A549 (cell line): ENCODE data around the gene ZNF32. TPM values are rescaled to one million over a fixed set of nuclear protein-coding genes. Genes with fewer than 3 reads are reported as not detected.

ENCODE experiments used
- ATAC-seq, 2 experiments: fragments of 200-7000 bp in 1 of 2; fragments of >200 bp in 1 of 2; cut with Nextera tagmentation in 1 of 2; cut with Tn5 transposase in 1 of 2; 3 replicates each; pipeline versions ENCODE4 v1.8.0 to v1.9.1; 2018 to 2020; ENCODE audit warnings: mild to moderate bottlenecking in 1 of 2, moderate library complexity in 1 of 2
- CTCF ChIA-PET: fragments of 300-600 bp; sonication (Branson Sonifier 250); formaldehyde crosslinking; extraction: SDS; loops from one replicate; lab custom pipeline; 2021; ENCODE audit warnings: antibody characterized with exemption, inconsistent platforms; lab: Yijun Ruan, JAX
- POLR2A ChIA-PET: fragments of 350-600 bp; formaldehyde crosslinking; extraction: SDS; loops from one replicate; lab custom pipeline; 2021; ENCODE audit warnings: antibody characterized with exemption, inconsistent platforms; lab: Yijun Ruan, JAX
- DNase-seq, 2 experiments: peaks; one replicate each; pipeline versions ENCODE4 v3.0.0 to v3.0.0-alpha.2; 2011 to 2016; ENCODE audit warnings: low read depth in 1 of 2, low spot score in 1 of 2
- FAIRE-seq: peaks from 2 replicates; lab custom pipeline; 2011; peaks lifted over from hg19 to GRCh38; lab: Jason Lieb, UNC
- H3K27ac ChIP-seq, 2 experiments: fragments of >200 bp; sonication (Bioruptor Twin); formaldehyde crosslinking; 3 replicates each; pipeline ENCODE4 v1.5.1; 2016 to 2017
- H3K4me1 ChIP-seq: fragments of >200 bp; sonication (Bioruptor Twin); formaldehyde crosslinking; 3 replicates; pipeline ENCODE4 v1.6.1; 2016
- H3K4me2 ChIP-seq: fragments of >200 bp; sonication (Bioruptor Twin); formaldehyde crosslinking; 3 replicates; pipeline ENCODE4 v1.6.1; 2016
- H3K4me3 ChIP-seq: fragments of >200 bp; sonication (Bioruptor Twin); formaldehyde crosslinking; 3 replicates; pipeline ENCODE4 v1.5.1; 2016
- H3K9me3 ChIP-seq: fragments of >200 bp; sonication (Bioruptor Twin); formaldehyde crosslinking; 3 replicates; pipeline ENCODE4 v1.6.1; 2016
- CBX8 ChIP-seq: fragments of 200-600 bp; sonication (generic); IDR thresholded peaks from 2 replicates; pipeline ENCODE4 v1.6.1; 2016
- EHF ChIP-seq: fragments of 250-450 bp; sonication (Bioruptor Pico); IDR thresholded peaks from 2 replicates; pipeline ENCODE4 v1.5.0; 2020; ENCODE audit warnings: mild to moderate bottlenecking
- EP300 ChIP-seq, 2 experiments: fragments of >200 bp; sonication (Bioruptor Twin); formaldehyde crosslinking; IDR thresholded peaks; 2 replicates in 1 of 2; 3 replicates in 1 of 2; pipeline ENCODE4 v1.6.1; 2016 to 2017
- HOXA7 ChIP-seq: fragments of 250-450 bp; sonication (Bioruptor Pico); IDR thresholded peaks from 2 replicates; pipeline ENCODE4 v1.5.0; 2020; ENCODE audit warnings: mild to moderate bottlenecking, moderate library complexity
- JUN ChIP-seq, 2 experiments: fragments of >200 bp; sonication (Bioruptor Twin); formaldehyde crosslinking; IDR thresholded peaks; 2 replicates in 1 of 2; 3 replicates in 1 of 2; pipeline ENCODE4 v1.6.1; 2016 to 2017
- MAFK ChIP-seq: fragments of 450-650 bp; IDR thresholded peaks from 2 replicates; pipeline ENCODE4 v1.6.1; 2014; ENCODE audit not compliant: partially characterized antibody
- MYC ChIP-seq: IDR thresholded peaks from 2 replicates; pipeline ENCODE4 v1.6.1; 2012; ENCODE audit warnings: mild to moderate bottlenecking, inconsistent platforms, low read length, improper control_type of control experiment, borderline replicate concordance
- NFE2L2 ChIP-seq: fragments of 150-350 bp; conservative IDR thresholded peaks from 2 replicates; pipeline ENCODE4 v1.6.1; 2014; ENCODE audit warnings: low read length
- NPAS2 ChIP-seq: fragments of 250-450 bp; sonication (Bioruptor Pico); IDR thresholded peaks from 2 replicates; pipeline ENCODE4 v1.8.0; 2022; ENCODE audit warnings: mild to moderate bottlenecking, moderate library complexity, borderline replicate concordance
- PHF8 ChIP-seq: fragments of 200-600 bp; sonication (generic); IDR thresholded peaks from 2 replicates; pipeline ENCODE4 v1.6.1; 2016; ENCODE audit warnings: low read depth, mild to moderate bottlenecking, antibody characterized with exemption, moderate library complexity, borderline replicate concordance
- POLR2A ChIP-seq: IDR thresholded peaks from 2 replicates; pipeline ENCODE4 v1.6.1; 2012; ENCODE audit warnings: mild to moderate bottlenecking, low read length
- RARB ChIP-seq: fragments of 250-450 bp; sonication (Bioruptor Pico); IDR thresholded peaks from 2 replicates; pipeline ENCODE4 v1.8.0; 2021; ENCODE audit warnings: mild to moderate bottlenecking, moderate library complexity
- RCOR1 ChIP-seq: fragments of 150-350 bp; IDR thresholded peaks from 2 replicates; pipeline ENCODE4 v1.6.1; 2014; ENCODE audit warnings: antibody characterized with exemption, low read length, low read depth
- SREBF2 ChIP-seq: fragments of 450-650 bp; IDR thresholded peaks from 2 replicates; pipeline ENCODE4 v1.6.1; 2014; ENCODE audit warnings: mild to moderate bottlenecking, moderate library complexity
- ZC3H11A ChIP-seq: fragments of 450-650 bp; IDR thresholded peaks from 2 replicates; pipeline ENCODE4 v1.6.1; 2014; ENCODE audit warnings: antibody characterized with exemption, mild to moderate bottlenecking
- ZSCAN20 ChIP-seq: fragments of 250-450 bp; sonication (Bioruptor Pico); IDR thresholded peaks from 2 replicates; pipeline ENCODE4 v1.8.0; 2022; ENCODE audit warnings: mild to moderate bottlenecking, moderate library complexity
- WGBS: methylation state at CpG from one replicate; pipeline ENCODE4 v1.1.6; 2017; ENCODE audit errors: missing lambda C conversion rate; 5-methylcytosine and 5-hydroxymethylcytosine counted together
- polyA minus RNA-seq: library from RNA; depleted of rRNA, polyadenylated mRNA; stranded (reverse); fragments of >200 nt; gene quantifications from 2 replicates; pipeline ENCODE4 v1.2.3, GENCODE V29; 2011; rRNA and poly(A)+ RNA removed
- polyA plus RNA-seq, 4 experiments: library from polyadenylated mRNA; depleted of rRNA in 3 of 4; stranded (reverse); fragments of >200 nt; fragmentation: RNase III in 1 of 4; extraction: RNeasy Plus Mini Kit Qiagen cat#74134 plus additional on column Dnase treatment in 1 of 4; gene quantifications; 2 replicates in 3 of 4; 3 replicates in 1 of 4; pipeline ENCODE4 v1.2.3, GENCODE V29; 2011 to 2017
- TF ChIP-seq, protein P1 (sequence below): IDR thresholded peaks from 2 replicates; pipeline ENCODE4 v1.6.1; 2012
- TF ChIP-seq, protein P2 (sequence below): IDR thresholded peaks from 2 replicates; pipeline ENCODE4 v1.6.1; 2012; ENCODE audit warnings: low read depth, borderline replicate concordance
- TF ChIP-seq, protein P3 (sequence below): fragments of 450-650 bp; IDR thresholded peaks from 2 replicates; pipeline ENCODE4 v1.6.1; 2014; ENCODE audit warnings: antibody characterized with exemption
- TF ChIP-seq, protein P4 (sequence below): fragments of >200 bp; sonication (Bioruptor Twin); formaldehyde crosslinking; IDR thresholded peaks from 2 replicates; pipeline ENCODE4 v1.6.1; 2016

Gene ZNF32, protein sequence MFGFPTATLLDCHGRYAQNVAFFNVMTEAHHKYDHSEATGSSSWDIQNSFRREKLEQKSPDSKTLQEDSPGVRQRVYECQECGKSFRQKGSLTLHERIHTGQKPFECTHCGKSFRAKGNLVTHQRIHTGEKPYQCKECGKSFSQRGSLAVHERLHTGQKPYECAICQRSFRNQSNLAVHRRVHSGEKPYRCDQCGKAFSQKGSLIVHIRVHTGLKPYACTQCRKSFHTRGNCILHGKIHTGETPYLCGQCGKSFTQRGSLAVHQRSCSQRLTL
- polyA plus RNA-seq (2011; rRNA removed), result 38.2 and 49.9 TPM in 2 replicates
- polyA plus RNA-seq (2012; cell fraction: cytosol; rRNA removed), result 15.7 and 16.2 TPM in 2 replicates
- polyA plus RNA-seq (2012; cell fraction: nucleus; rRNA removed), result 4.8 and 7.0 TPM in 2 replicates
- polyA plus RNA-seq (2017; fragmentation: RNase III; extraction: RNeasy Plus Mini Kit Qiagen cat#74134 plus additional on column Dnase treatment), result 18.5 to 25.3 TPM (median 21.4 TPM) in 3 replicates
- polyA minus RNA-seq, result 10.0 and 12.5 TPM in 2 replicates

DNA sequence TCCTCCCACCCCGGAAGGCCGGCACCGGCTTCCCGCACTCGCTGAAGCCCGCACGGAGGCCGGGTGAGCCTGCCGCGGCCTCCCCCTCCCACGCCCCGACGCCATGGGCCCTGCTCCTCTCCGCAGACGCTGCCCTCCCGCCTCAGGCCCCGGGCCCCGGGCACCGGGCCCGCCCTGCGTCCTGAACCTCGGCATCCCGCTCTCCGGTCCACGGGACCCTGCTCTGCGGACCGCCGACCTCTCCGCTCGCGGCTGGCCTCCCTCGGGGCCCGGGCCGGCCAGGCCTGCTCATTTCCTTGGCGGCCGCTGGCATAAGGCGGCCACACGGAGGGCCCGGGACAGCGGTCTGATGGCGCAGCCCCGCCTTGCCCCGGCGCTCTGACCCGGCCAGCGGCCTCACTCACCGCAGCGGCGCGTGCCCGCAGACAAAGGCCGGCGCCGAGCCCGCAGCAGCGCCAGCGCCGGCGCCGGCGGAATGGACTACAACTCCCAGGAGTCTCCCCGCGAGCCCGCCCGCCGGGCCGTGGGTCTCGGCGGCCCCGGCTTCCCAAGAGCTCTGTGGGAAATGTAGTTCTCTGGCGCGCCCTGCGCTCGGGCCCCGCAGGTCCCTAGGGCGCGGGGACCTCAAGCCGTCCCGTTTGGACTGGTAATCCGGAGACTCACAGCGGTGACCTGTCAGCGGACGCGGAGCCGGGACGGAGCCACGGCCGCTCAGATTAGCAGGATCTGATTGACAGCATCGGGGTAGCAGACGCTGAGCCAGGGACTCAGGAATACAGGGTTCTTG is at the start of gene ZNF32:
Gene ZNF32 (minus strand): TSS at position 484 of the 787 bp plus-strand sequence. CDS start 2,748 bp downstream, outside the sequence.
- ATAC-seq, result peak; percentile 99 to 100
- peak within 1 kb of the TSS; percentile 81 to 96 for H3K27ac ChIP-seq
- CTCF ChIA-PET, result interaction anchor here (0.6 to 1.4 kb wide), 4 partner anchors 9 to 53 kb away, joined by 3 to 5 read pairs (median 3); no protein-coding TSS in a partner anchor
- TF ChIP-seq JUN (IDR thresholded peaks at IDR 0.05) (peak; percentile 32 to 47; a peak in 1 of 5 replicates), PHF8 (peak; percentile 98), POLR2A (peak; percentile 36), EHF (CRISPR knock-in tag) (0 out of 2 replicates have a peak, but pooled peaks have one; percentile 28), CBX8 (no peak), HOXA7 (CRISPR knock-in tag) (no peak)
- TF ChIP-seq, protein P1, sequence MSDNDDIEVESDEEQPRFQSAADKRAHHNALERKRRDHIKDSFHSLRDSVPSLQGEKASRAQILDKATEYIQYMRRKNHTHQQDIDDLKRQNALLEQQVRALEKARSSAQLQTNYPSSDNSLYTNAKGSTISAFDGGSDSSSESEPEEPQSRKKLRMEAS, result peak; percentile 76
- TF ChIP-seq, protein P2, sequence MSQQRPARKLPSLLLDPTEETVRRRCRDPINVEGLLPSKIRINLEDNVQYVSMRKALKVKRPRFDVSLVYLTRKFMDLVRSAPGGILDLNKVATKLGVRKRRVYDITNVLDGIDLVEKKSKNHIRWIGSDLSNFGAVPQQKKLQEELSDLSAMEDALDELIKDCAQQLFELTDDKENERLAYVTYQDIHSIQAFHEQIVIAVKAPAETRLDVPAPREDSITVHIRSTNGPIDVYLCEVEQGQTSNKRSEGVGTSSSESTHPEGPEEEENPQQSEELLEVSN, result peak; percentile 51; the same call in 1 of the 2 replicates
- TF ChIP-seq, all 56 proteins: peak for 6
- POLR2A ChIA-PET, result interaction anchor here (0.9 to 1.0 kb wide), 2 partner anchors 42 to 75 kb away, joined by 3 to 4 read pairs; partner anchors contain the start of gene ZNF485
- Histone ChIP-seq H3K4me2 (peak within 1 kb of the TSS; percentile 85), H3K4me1 (no peaks in the 10 kb centered on the region), H3K9me3 (peaks cover 49% of the 10 kb centered on the region), H3K4me3 (peak within 1 kb of the TSS; percentile 66)
- WGBS, result 14% methylated on average over 20 of the region's 90 CpGs
- FAIRE-seq (no peak), DNase-seq (peak; percentile 79 to 86)

DNA sequence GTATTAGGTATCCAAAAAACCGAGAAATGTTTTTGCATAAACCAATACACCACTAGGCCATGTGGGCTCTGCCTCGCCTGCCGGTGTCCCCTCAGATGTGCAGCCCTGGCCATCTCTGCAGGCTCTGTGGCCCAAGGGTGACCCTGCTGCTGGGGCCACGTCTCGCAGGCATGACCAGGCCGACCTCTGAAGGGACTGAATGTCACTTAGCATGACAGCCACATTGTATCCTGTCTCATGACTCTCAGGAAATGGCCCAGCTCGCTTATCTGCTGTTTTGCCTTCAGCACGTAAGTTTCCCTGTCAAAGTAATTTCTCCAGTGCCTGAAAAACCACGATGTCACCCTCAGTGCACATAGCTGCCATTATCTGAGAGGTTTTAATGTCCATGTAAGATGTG is 49.5 kb upstream of the ZNF32 start:
- WGBS, result 31% methylated on average over 7 of the region's 9 CpGs
- no peak for DNase-seq
- Histone ChIP-seq H3K4me1 (no peaks in the 10 kb centered on the region), H3K27ac (no peak overlapping the region), H3K4me2 (no peak overlapping the region), H3K9me3 (no peaks in the 10 kb centered on the region), H3K4me3 (no peak overlapping the region)
- FAIRE-seq, result no peak
- ChIA-PET POLR2A (no interaction called here), CTCF (interaction anchor here (1.5 kb wide), 1 partner anchor 687 kb away, joined by 3 read pairs; no protein-coding TSS in a partner anchor)
- ATAC-seq, result no peak
- TF ChIP-seq, protein P3, sequence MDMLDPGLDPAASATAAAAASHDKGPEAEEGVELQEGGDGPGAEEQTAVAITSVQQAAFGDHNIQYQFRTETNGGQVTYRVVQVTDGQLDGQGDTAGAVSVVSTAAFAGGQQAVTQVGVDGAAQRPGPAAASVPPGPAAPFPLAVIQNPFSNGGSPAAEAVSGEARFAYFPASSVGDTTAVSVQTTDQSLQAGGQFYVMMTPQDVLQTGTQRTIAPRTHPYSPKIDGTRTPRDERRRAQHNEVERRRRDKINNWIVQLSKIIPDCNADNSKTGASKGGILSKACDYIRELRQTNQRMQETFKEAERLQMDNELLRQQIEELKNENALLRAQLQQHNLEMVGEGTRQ, result no peak
- TF ChIP-seq, protein P4, sequence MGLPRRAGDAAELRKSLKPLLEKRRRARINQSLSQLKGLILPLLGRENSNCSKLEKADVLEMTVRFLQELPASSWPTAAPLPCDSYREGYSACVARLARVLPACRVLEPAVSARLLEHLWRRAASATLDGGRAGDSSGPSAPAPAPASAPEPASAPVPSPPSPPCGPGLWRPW, result no peak
- TF ChIP-seq MYC (no peak), RCOR1 (no peak), ZC3H11A (no peak), RARB (no peak), ZSCAN20 (CRISPR knock-in tag) (no peak), EP300 (IDR thresholded peaks at IDR 0.05) (no peak), SREBF2 (no peak), NPAS2 (CRISPR knock-in tag) (no peak), NFE2L2 (no peak), MAFK (no peak)
